HG03060 (cell line): ENCODE results near the gene SLC25A31.

Source experiments
- ATAC-seq: cut with Tn5 transposase; IDR thresholded peaks from one replicate; pipeline ENCODE4 v1.9.1; 2021; ENCODE audit warnings: low read depth, moderate number of reproducible peaks; ENCODE audit not compliant: unreplicated experiment

The SLC25A31 gene

GRCh38 chr4:127730142-127730913 is at the start of gene SLC25A31:
TSS of gene SLC25A31 (plus strand) at chr4:127730400. CDS start at chr4:127730546, 146 bp downstream.
- ATAC-seq, result no peak

- ATAC-seq, result no peak
These were observed 44.9 kb upstream of the SLC25A31 start for GRCh38 chr4:127685292-127685691.

- no peak for ATAC-seq
These were observed 43.5 kb upstream of the SLC25A31 start for GRCh38 chr4:127686658-127687057.

- ATAC-seq, result no peak
These were observed 42.6 kb upstream of the SLC25A31 start for GRCh38 chr4:127687580-127687979.

GRCh38 chr4:127698789-127699200 is 31.4 kb upstream of the SLC25A31 start:
- ATAC-seq, result peak; percentile 100

GRCh38 chr4:127708985-127709384 is 21.2 kb upstream of the SLC25A31 start:
- ATAC-seq, result no peak

- ATAC-seq, result no peak
These were observed 20.7 kb upstream of the SLC25A31 start for GRCh38 chr4:127709456-127709855.

- no peak for ATAC-seq
These were observed 1.2 kb downstream of the SLC25A31 start for GRCh38 chr4:127731406-127731805.

- ATAC-seq, result peak; percentile 64
These were observed 2.6 kb downstream of the SLC25A31 start for GRCh38 chr4:127732623-127733328.

- no peak for ATAC-seq
These were observed 4.8 kb downstream of the SLC25A31 start for GRCh38 chr4:127734976-127735375.

- no peak for ATAC-seq
These were observed 7.1 kb downstream of the SLC25A31 start for GRCh38 chr4:127737295-127737694.

GRCh38 chr4:127741247-127741646 is 11.0 kb downstream of the SLC25A31 start:
- ATAC-seq, result no peak

GRCh38 chr4:127747883-127748282 is 17.7 kb downstream of the SLC25A31 start:
- ATAC-seq, result no peak

- no peak for ATAC-seq
These were observed 18.8 kb downstream of the SLC25A31 start for GRCh38 chr4:127748957-127749356.

- no peak for ATAC-seq
These were observed 26.7 kb downstream of the SLC25A31 start for GRCh38 chr4:127756906-127757305.

- peak; percentile 70 for ATAC-seq
These were observed 29.1 kb downstream of the SLC25A31 start for GRCh38 chr4:127759228-127759820.

- ATAC-seq, result no peak
These were observed 29.7 kb downstream of the SLC25A31 start for GRCh38 chr4:127759893-127760292.

GRCh38 chr4:127771535-127772275 is 41.5 kb downstream of the SLC25A31 start:
- ATAC-seq, result no peak

- ATAC-seq, result no peak
These were observed 42.8 kb downstream of the SLC25A31 start for GRCh38 chr4:127772769-127773671.

- no peak for ATAC-seq
These were observed 45.6 kb downstream of the SLC25A31 start for GRCh38 chr4:127775843-127776242.
